ENCODE measurements around the gene DCDC1. TPM values are rescaled to one million over a fixed set of nuclear protein-coding genes. Genes with fewer than 3 reads are reported as not detected.
"Not testable (repeated sequence)": the region's sequence is repeated elsewhere in the genome, so short reads cannot be mapped to it uniquely, and the experiment has no call there.

The DCDC1 gene
- total RNA-seq, 1 experiment from 2014 or later = not detected

GRCh38 chr11:30990625-30991296, 378.8 kb downstream of the DCDC1 start:
- no peak for DNase-seq (ENCODE audit: low spot score)

- DNase-seq (ENCODE audit: low spot score) = no peak
These were observed 381.7 kb downstream of the DCDC1 start for GRCh38 chr11:30987819-30988218.

- DNase-seq (ENCODE audit: low spot score) = peak; percentile 13
These were observed 384.0 kb downstream of the DCDC1 start for GRCh38 chr11:30985536-30985935.

GRCh38 chr11:30984827-30985226, 384.7 kb downstream of the DCDC1 start:
- DNase-seq (ENCODE audit: low spot score) = no peak

- no peak for DNase-seq (ENCODE audit: low spot score)
These were observed 385.1 kb downstream of the DCDC1 start for GRCh38 chr11:30984442-30984816.

- no peak for DNase-seq (ENCODE audit: low spot score)
These were observed 385.6 kb downstream of the DCDC1 start for GRCh38 chr11:30983776-30984441.

- DNase-seq (ENCODE audit: low spot score) = no peak
These were observed 386.4 kb downstream of the DCDC1 start for GRCh38 chr11:30983143-30983542.

- DNase-seq (ENCODE audit: low spot score) = no peak
These were observed 402.0 kb downstream of the DCDC1 start for GRCh38 chr11:30967579-30967978.

- peak; percentile 56 for DNase-seq (ENCODE audit: low spot score)
These were observed 409.0 kb downstream of the DCDC1 start for GRCh38 chr11:30960387-30960992.

GRCh38 chr11:30956751-30957150, 412.8 kb downstream of the DCDC1 start:
- no peak for DNase-seq (ENCODE audit: low spot score)

- no peak for DNase-seq (ENCODE audit: low spot score)
These were observed 419.7 kb downstream of the DCDC1 start for GRCh38 chr11:30949838-30950237.

- DNase-seq (ENCODE audit: low spot score) = not testable (repeated sequence)
These were observed 421.8 kb downstream of the DCDC1 start for GRCh38 chr11:30947715-30948114.

GRCh38 chr11:30938810-30939209, 430.7 kb downstream of the DCDC1 start:
- DNase-seq (ENCODE audit: low spot score) = no peak

GRCh38 chr11:30938171-30938570, 431.4 kb downstream of the DCDC1 start:
- DNase-seq (ENCODE audit: low spot score) = no peak

- DNase-seq (ENCODE audit: low spot score) = no peak
These were observed 433.0 kb downstream of the DCDC1 start for GRCh38 chr11:30936491-30936890.

- no peak for DNase-seq (ENCODE audit: low spot score)
These were observed 433.7 kb downstream of the DCDC1 start for GRCh38 chr11:30935861-30936260.

- no peak for DNase-seq (ENCODE audit: low spot score)
These were observed 443.4 kb downstream of the DCDC1 start for GRCh38 chr11:30926130-30926529.

GRCh38 chr11:30921811-30922210, 447.7 kb downstream of the DCDC1 start:
- DNase-seq (ENCODE audit: low spot score) = no peak

GRCh38 chr11:30919389-30920152, 450.0 kb downstream of the DCDC1 start:
- no peak for DNase-seq (ENCODE audit: low spot score)

GRCh38 chr11:30917859-30918478, 451.6 kb downstream of the DCDC1 start:
- peak; percentile 81 for DNase-seq (ENCODE audit: low spot score)

- no peak for DNase-seq (ENCODE audit: low spot score)
These were observed 452.3 kb downstream of the DCDC1 start for GRCh38 chr11:30917266-30917665.

- no peak for DNase-seq (ENCODE audit: low spot score)
These were observed 452.8 kb downstream of the DCDC1 start for GRCh38 chr11:30916764-30917163.
